Activated T-cell treated with anti-CD3 and anti-CD28 coated beads for 48 hours (primary cell): Measurements from ENCODE around the gene ITIH6.

ENCODE experiments used
- DNase-seq: peaks from one replicate; pipeline ENCODE4 v3.0.0-alpha.2; 2020; ENCODE audit warnings: low read depth

Gene ITIH6

GRCh38 chrX:54710920-54711319 is 87.1 kb downstream of the ITIH6 start:
- no peak for DNase-seq

GRCh38 chrX:54708404-54708803 is 89.7 kb downstream of the ITIH6 start:
- DNase-seq: no peak
